Measurements from ENCODE around the gene CTSE.

Gene CTSE

DNA sequence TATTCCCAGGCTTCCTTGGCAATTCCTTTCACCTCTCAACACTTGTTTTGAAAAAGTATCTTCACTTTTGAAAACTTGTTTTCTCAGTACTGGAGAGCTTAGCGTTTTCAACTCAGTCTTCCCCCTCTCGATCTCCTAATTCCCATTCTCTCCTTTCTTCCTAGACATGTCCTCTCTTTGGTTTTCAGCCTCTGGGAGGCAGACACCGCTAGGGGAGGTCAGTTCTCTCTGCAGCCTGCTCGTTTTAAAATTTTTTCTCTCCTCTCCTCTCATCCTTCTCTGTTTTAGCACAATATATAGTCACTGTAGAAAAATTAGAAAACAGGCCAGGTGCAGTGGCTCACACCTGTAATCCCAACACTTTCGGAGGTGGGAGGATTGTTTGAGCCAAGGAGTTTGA is 16.6 kb upstream of the CTSE start:
- Mint-ChIP-seq H3K9me3 (no peaks in the 10 kb centered on the region), H3K27me3 (peaks cover 15% of the 10 kb centered on the region), H3K36me3 (ENCODE audit: insufficient read depth) (no peaks in the 10 kb centered on the region), H3K4me3 (no peak overlapping the region), H3K27ac (ENCODE audit: low read depth) (peak overlapping the region; percentile 56), H3K4me1 (peaks cover 8% of the 10 kb centered on the region)
- ATAC-seq (replicated peaks; ENCODE audit: extremely low read depth, poor library complexity, severe bottlenecking) = no peak
- DNase-seq (ENCODE audit: low spot score in 2 of 2) = no peak

- ATAC-seq (replicated peaks; ENCODE audit: extremely low read depth, poor library complexity, severe bottlenecking) = no peak
- no peak overlapping the region for H3K4me3 Mint-ChIP-seq
- H3K9me3 Mint-ChIP-seq = no peaks in the 10 kb centered on the region
- H3K27ac Mint-ChIP-seq (ENCODE audit: low read depth) = peak overlapping the region; percentile 56
- H3K4me1 Mint-ChIP-seq = peaks cover 8% of the 10 kb centered on the region
- H3K27me3 Mint-ChIP-seq = peaks cover 15% of the 10 kb centered on the region
- no peak for DNase-seq (ENCODE audit: low spot score in 2 of 2)
- H3K36me3 Mint-ChIP-seq (ENCODE audit: insufficient read depth) = no peaks in the 10 kb centered on the region
Measured at GRCh38 chr1:206039046-206039973, 15.6 kb upstream of the CTSE start.

GRCh38 chr1:206037581-206037980 is 13.9 kb upstream of the CTSE start:
- ATAC-seq (replicated peaks; ENCODE audit: extremely low read depth, poor library complexity, severe bottlenecking) (no peak), DNase-seq (ENCODE audit: low spot score in 2 of 2) (no peak)
- H3K27ac Mint-ChIP-seq (ENCODE audit: low read depth) = no peak overlapping the region
- peaks cover 1% of the 10 kb centered on the region for H3K36me3 Mint-ChIP-seq (ENCODE audit: insufficient read depth)
- H3K9me3 Mint-ChIP-seq = no peaks in the 10 kb centered on the region
- peaks cover 23% of the 10 kb centered on the region for H3K27me3 Mint-ChIP-seq
- H3K4me3 Mint-ChIP-seq = no peak overlapping the region
- H3K4me1 Mint-ChIP-seq = peaks cover 8% of the 10 kb centered on the region

- DNase-seq (ENCODE audit: low spot score in 2 of 2) = no peak
- Mint-ChIP-seq H3K9me3 (no peaks in the 10 kb centered on the region), H3K4me1 (peaks cover 8% of the 10 kb centered on the region), H3K4me3 (no peak overlapping the region), H3K27me3 (peaks cover 23% of the 10 kb centered on the region), H3K36me3 (ENCODE audit: insufficient read depth) (peaks cover 1% of the 10 kb centered on the region), H3K27ac (ENCODE audit: low read depth) (no peak overlapping the region)
- ATAC-seq (replicated peaks; ENCODE audit: extremely low read depth, poor library complexity, severe bottlenecking) = no peak
Measured at GRCh38 chr1:206036663-206037455, 13.2 kb upstream of the CTSE start.

GRCh38 chr1:206035027-206035426 is 11.3 kb upstream of the CTSE start:
- H3K27me3 Mint-ChIP-seq = peaks cover 29% of the 10 kb centered on the region
- H3K27ac Mint-ChIP-seq (ENCODE audit: low read depth) = no peak overlapping the region
- ATAC-seq (replicated peaks; ENCODE audit: extremely low read depth, poor library complexity, severe bottlenecking) (no peak), DNase-seq (ENCODE audit: low spot score in 2 of 2) (no peak)
- no peaks in the 10 kb centered on the region for H3K9me3 Mint-ChIP-seq
- peaks cover 1% of the 10 kb centered on the region for H3K36me3 Mint-ChIP-seq (ENCODE audit: insufficient read depth)
- peaks cover 8% of the 10 kb centered on the region for H3K4me1 Mint-ChIP-seq
- peak overlapping the region; percentile 48 for H3K4me3 Mint-ChIP-seq

DNA sequence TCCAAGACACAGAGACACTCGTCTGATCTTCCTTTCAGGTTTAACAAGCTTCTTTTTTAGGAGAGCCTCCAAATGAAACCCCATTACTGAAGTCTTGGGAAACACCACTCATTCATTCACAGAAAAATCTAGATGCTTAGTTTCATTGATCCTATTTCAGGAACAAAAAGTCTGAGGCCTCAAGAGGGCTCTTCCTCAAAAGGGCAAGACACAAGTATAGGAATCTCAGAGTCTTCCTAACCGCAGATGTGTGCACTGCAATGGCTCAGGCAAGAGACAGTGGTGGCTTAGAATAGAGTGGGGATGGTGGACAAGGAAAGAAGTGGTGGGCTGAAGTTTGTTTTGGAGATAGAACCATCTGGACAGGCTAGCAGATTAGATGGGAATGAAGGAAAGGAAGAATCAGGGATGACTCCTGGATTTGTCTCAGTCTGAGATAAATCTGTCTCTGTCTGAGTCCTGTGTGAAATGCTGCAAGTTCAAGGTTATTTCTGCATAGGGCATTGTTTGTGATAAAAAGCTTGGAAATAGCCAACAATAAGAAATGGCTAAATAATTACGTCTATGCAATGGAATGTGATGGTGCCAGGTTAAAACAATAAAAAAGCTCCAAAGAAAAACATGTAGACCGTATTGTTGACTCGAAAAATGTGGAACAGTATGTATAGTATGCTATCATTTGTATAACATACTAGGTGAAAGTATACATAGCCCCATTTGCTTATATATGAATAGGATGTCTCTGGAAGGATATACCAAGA is 8.9 kb upstream of the CTSE start:
- Mint-ChIP-seq H3K27ac (ENCODE audit: low read depth) (no peak overlapping the region), H3K9me3 (no peaks in the 10 kb centered on the region), H3K4me3 (no peak overlapping the region), H3K4me1 (no peaks in the 10 kb centered on the region), H3K27me3 (peaks cover 38% of the 10 kb centered on the region), H3K36me3 (ENCODE audit: insufficient read depth) (peaks cover 1% of the 10 kb centered on the region)
- ATAC-seq (replicated peaks; ENCODE audit: extremely low read depth, poor library complexity, severe bottlenecking) (no peak), DNase-seq (ENCODE audit: low spot score in 2 of 2) (no peak)

DNA sequence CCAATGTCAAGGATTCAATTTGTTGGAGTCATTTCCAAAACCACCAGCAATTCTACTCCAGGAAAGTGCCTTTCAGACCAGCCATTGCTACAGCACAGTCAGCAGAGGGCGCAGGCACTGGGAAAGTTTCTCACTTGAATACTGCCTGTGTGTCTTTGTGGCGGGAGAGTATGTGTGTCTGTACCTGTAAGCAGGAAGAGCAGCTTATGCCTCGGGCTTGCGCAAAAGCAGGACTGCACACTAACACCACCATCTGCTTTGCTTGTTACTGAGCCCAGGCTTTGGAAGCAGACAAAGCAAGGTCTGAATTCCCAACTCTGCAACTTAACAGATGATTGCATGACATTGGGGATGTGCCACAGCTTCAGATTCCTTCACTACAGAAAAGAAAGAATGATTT is 7.0 kb upstream of the CTSE start:
- H3K4me1 Mint-ChIP-seq = no peaks in the 10 kb centered on the region
- ATAC-seq (replicated peaks; ENCODE audit: extremely low read depth, poor library complexity, severe bottlenecking) = peak; percentile 43
- peak; percentile 19 to 28 for DNase-seq (ENCODE audit: low spot score in 2 of 2)
- peaks cover 41% of the 10 kb centered on the region for H3K27me3 Mint-ChIP-seq
- no peak overlapping the region for H3K27ac Mint-ChIP-seq (ENCODE audit: low read depth)
- no peaks in the 10 kb centered on the region for H3K9me3 Mint-ChIP-seq
- no peak overlapping the region for H3K4me3 Mint-ChIP-seq
- H3K36me3 Mint-ChIP-seq (ENCODE audit: insufficient read depth) = peaks cover 1% of the 10 kb centered on the region

GRCh38 chr1:206030191-206030590 is 6.5 kb upstream of the CTSE start:
- Mint-ChIP-seq H3K27me3 (peaks cover 41% of the 10 kb centered on the region), H3K4me1 (no peaks in the 10 kb centered on the region), H3K9me3 (no peaks in the 10 kb centered on the region), H3K36me3 (ENCODE audit: insufficient read depth) (peaks cover 1% of the 10 kb centered on the region), H3K27ac (ENCODE audit: low read depth) (no peak overlapping the region), H3K4me3 (no peak overlapping the region)
- ATAC-seq (replicated peaks; ENCODE audit: extremely low read depth, poor library complexity, severe bottlenecking) (no peak), DNase-seq (ENCODE audit: low spot score in 2 of 2) (no peak)

GRCh38 chr1:206029484-206029883 is 5.8 kb upstream of the CTSE start:
- H3K4me3 Mint-ChIP-seq = no peak overlapping the region
- peaks cover 41% of the 10 kb centered on the region for H3K27me3 Mint-ChIP-seq
- no peak for DNase-seq (ENCODE audit: low spot score in 2 of 2)
- H3K36me3 Mint-ChIP-seq (ENCODE audit: insufficient read depth) = peaks cover 1% of the 10 kb centered on the region
- H3K4me1 Mint-ChIP-seq = no peaks in the 10 kb centered on the region
- no peak overlapping the region for H3K27ac Mint-ChIP-seq (ENCODE audit: low read depth)
- H3K9me3 Mint-ChIP-seq = no peaks in the 10 kb centered on the region
- ATAC-seq (replicated peaks; ENCODE audit: extremely low read depth, poor library complexity, severe bottlenecking) = no peak

DNA sequence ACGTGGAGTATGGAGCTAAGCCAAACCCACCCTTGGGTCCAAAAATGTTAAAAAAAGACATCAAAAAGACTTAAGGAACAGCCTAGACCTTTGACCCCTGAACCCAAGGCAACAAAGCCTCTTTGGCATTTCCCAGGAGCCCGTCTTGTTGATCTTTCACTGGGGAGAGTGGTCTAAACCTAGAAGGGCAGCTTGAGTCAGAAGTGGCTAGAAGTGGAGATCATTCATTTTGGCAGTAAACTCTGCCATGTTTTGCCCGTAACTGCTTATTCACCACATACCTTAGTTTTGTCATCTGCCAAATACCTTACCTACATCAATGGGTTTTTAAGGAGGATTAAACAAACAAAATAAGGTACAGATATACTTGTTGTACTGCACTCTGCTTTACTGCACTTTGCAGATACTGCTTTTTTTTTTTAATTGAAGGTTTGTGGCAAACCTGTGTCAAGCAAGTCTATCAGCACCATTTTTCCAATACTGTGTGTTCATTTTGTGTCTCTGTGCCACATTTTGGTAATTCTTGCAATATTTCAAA is 1.7 kb upstream of the CTSE start:
- DNase-seq (ENCODE audit: low spot score in 2 of 2) (no peak), ATAC-seq (replicated peaks; ENCODE audit: extremely low read depth, poor library complexity, severe bottlenecking) (no peak)
- Mint-ChIP-seq H3K27me3 (peaks cover 62% of the 10 kb centered on the region), H3K9me3 (no peaks in the 10 kb centered on the region), H3K27ac (ENCODE audit: low read depth) (no peak overlapping the region), H3K4me3 (no peak overlapping the region), H3K4me1 (no peaks in the 10 kb centered on the region), H3K36me3 (ENCODE audit: insufficient read depth) (no peaks in the 10 kb centered on the region)

DNA sequence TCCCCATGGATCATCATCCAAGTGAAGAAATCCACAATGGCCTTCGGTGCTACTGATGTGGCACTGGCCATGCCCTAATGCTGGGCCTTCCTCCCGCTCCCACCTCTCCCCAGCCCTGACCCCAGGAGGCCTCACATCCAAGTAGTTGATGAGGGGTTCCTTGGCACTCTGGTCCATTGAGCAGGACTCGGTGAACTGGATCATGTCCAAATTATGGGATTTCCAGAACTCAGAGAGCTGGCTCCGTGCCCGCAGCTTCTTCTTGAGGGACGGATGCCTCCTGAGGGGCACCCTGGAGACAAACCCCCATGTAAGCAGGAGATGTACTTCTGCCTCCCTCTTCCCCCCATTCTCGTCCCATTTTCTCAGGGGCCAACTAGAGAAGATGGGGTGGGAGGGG is 929 bp downstream of the CTSE start:
- ATAC-seq (replicated peaks; ENCODE audit: extremely low read depth, poor library complexity, severe bottlenecking) (no peak), DNase-seq (ENCODE audit: low spot score in 2 of 2) (no peak)
- peaks cover 37% of the 10 kb centered on the region for H3K27me3 Mint-ChIP-seq
- H3K4me3 Mint-ChIP-seq = no peak overlapping the region
- H3K36me3 Mint-ChIP-seq (ENCODE audit: insufficient read depth) = no peaks in the 10 kb centered on the region
- H3K4me1 Mint-ChIP-seq = no peaks in the 10 kb centered on the region
- no peak overlapping the region for H3K27ac Mint-ChIP-seq (ENCODE audit: low read depth)
- no peaks in the 10 kb centered on the region for H3K9me3 Mint-ChIP-seq

GRCh38 chr1:206021626-206022365 is 1.9 kb downstream of the CTSE start:
- H3K36me3 Mint-ChIP-seq (ENCODE audit: insufficient read depth) = no peaks in the 10 kb centered on the region
- no peak overlapping the region for H3K27ac Mint-ChIP-seq (ENCODE audit: low read depth)
- H3K4me1 Mint-ChIP-seq = no peaks in the 10 kb centered on the region
- no peaks in the 10 kb centered on the region for H3K9me3 Mint-ChIP-seq
- H3K27me3 Mint-ChIP-seq = peaks cover 31% of the 10 kb centered on the region
- ATAC-seq (replicated peaks; ENCODE audit: extremely low read depth, poor library complexity, severe bottlenecking) (no peak), DNase-seq (ENCODE audit: low spot score in 2 of 2) (no peak)
- no peak overlapping the region for H3K4me3 Mint-ChIP-seq

All from central memory CD8-positive, alpha-beta T cell (primary cell).